ENCODE data around the gene C2CD4D.

The C2CD4D gene

DNA sequence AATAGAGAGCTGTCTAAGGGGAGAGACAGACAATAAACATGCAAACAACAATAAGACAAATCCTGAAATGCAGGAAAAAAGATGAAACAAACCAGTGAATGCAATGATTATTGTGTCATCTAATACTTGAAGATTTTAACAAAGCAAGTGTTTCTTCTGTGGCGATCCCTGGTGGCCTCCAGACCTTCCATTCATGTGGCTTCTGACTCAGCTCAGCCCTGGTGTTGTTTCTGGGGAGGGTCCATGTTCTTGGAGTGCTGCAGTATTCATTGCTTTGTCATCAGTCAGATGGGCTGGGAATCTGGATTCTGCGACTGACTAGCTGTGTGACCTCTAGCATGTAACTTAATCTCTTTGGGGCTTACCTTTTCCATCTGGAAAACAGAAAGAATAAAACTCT, 1.5 kb upstream of the C2CD4D start:
- TF ChIP-seq, protein P1, sequence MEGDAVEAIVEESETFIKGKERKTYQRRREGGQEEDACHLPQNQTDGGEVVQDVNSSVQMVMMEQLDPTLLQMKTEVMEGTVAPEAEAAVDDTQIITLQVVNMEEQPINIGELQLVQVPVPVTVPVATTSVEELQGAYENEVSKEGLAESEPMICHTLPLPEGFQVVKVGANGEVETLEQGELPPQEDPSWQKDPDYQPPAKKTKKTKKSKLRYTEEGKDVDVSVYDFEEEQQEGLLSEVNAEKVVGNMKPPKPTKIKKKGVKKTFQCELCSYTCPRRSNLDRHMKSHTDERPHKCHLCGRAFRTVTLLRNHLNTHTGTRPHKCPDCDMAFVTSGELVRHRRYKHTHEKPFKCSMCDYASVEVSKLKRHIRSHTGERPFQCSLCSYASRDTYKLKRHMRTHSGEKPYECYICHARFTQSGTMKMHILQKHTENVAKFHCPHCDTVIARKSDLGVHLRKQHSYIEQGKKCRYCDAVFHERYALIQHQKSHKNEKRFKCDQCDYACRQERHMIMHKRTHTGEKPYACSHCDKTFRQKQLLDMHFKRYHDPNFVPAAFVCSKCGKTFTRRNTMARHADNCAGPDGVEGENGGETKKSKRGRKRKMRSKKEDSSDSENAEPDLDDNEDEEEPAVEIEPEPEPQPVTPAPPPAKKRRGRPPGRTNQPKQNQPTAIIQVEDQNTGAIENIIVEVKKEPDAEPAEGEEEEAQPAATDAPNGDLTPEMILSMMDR (IDR thresholded peaks at IDR 0.05) = no peak

DNA sequence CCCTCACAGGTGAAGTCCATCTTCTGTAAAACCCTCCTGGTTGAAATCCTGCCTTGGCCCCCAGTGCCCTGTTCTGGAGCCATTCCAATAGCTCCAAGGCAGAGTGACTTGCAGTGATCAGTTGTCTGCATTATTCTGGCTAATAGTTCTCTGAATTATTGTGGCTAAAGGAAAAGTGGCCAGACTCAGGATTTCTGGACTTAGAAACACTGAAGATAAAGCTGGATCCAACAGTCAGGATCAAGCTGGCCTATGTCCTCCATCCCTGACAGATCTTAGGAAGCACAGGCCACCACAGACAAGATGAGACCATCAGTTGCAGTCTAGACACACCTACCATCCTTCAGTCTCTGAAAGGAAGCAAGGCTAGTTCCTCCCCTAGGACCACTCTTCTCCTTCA, 801 bp upstream of the C2CD4D start:
- TF ChIP-seq, protein P1 (IDR thresholded peaks at IDR 0.05) = no peak

DNA sequence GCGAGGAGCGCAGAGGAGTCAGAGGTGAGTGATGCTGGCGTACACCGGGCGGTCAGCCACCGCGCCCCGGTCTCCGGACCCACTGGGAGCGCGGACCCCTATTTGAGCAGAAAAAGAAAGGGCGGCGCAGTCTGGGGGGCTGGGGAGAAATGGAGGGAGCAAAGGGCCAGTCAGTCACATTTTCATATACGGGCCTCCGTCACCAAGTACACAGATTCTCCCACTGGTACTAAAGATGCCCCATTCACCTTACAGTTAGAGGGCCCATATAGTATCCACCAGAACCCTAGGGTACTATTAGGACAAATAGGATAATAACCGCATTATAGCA, 573 bp downstream of the C2CD4D start:
- TF ChIP-seq, protein P1 (IDR thresholded peaks at IDR 0.05) = no peak

DNA sequence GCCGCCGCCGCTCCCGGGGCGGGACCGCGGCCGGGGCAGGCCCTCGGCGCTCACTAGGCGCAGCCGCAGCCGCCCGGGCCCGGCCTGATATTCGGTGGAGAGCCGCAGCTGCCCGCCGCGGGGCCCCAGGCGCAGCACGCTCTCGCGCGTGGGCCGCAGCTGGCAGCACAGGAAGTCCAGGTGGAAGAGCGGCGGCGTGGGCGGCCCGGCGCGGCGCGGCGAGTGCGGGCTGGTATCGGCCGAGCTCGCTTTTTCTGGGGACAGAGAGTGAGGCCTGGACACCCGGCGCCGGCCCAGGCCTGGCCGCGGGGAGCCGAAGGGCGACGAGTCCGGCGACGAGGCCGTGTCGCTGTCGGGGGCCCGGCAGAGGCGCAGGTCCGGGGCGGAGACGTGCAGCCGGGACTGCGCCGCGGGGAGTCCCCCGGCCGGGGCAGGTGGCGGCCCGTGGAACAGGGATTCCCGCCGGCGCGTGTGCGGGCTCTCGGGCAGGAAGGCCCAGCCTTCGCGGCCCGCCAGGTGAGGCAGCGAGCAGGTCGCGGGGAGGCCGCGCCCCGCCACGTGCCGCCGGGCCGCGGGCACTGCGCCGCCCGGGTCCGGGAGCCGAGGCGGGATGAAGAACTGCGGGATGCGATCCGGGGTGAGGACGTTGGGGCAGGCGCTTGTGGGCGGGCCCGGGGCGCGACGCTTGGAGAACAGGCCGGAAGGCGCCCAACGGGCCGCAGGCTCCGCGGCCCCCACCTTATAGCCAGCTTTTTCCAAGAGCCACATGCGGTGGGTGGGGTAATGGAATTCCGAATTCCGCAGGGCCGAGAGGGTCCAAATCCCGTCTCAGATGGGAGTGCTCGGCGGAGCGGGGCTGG, 1.2 kb downstream of the C2CD4D start:
- TF ChIP-seq, protein P1 (IDR thresholded peaks at IDR 0.05) = no peak

DNA sequence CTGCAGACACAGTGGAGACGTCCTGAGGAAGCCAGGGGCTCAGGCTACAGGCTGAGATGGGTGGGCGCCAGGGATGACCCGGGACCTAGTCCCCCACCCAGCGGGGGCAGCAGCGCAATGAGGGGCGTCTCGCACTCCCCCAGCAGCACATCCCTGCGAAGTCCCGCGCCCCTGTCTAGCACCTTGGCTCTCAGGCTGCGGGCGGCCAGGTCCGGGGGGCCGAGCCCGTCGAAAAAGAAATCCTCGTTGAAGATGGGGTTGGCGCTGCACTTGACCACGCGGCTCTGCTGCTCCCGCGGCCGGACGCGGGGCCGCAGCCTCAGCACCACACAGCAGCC, 1.8 kb downstream of the C2CD4D start:
- TF ChIP-seq, protein P1 (IDR thresholded peaks at IDR 0.05) = no peak

DNA sequence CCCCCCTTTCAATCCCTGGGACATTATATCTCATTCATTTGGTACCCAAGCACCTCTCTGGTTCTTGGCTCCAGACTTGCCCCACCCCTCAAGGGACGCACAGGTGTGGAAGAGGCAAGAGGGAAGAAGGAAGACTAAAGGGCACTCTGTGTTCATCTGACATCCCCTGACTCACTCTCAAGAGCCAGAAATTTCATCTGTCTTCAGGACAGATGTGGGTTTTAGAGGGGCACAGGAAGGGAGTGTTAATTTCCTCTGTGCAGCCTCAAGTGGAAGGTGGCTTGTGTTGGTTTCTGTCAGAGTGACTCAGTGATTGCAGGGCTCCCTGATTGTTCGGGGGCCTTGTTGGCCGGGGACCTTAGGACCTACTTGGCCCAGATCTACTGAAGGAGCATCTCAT, 2.4 kb downstream of the C2CD4D start:
- TF ChIP-seq, protein P1 (IDR thresholded peaks at IDR 0.05) = no peak

DNA sequence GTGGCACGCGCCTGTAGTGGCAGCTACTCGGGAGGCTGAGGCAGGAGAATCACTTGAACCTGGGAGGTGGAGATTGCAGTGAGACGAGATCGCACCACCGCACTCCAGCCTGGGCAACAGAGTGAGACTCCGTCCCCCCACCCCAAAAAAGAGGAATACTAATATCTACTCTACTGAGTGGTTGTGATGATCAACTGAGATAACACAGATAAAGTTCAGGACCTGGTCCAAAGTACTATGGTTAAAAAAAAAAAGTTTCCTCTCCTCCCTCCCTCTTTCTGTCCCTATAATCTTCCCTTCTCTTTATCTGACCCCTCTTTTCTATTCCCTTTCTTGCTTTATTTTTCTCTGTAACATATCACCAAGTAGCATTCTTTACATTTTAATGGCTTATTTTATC, 4.0 kb downstream of the C2CD4D start:
- TF ChIP-seq, protein P1 (IDR thresholded peaks at IDR 0.05) = no peak

DNA sequence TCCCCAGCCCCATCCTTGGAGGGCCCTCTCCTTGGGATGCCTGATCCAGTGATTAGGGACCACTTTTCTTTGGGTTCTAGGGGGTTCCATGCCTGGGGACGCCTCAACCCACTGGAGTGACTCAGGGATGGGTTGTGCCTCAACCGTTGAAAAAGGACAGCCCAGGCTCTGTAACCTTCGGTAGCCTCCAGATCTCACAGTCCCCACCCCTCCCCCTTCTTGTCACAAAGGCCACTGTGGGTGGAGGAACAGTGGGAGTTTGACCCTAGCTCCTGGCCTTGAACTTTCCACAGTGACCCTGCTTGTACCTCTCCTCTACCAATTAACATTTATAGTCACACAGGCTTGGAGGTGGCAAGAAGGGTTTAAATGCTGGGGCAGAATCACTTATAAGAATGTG, 5.4 kb downstream of the C2CD4D start:
- TF ChIP-seq, protein P1 (IDR thresholded peaks at IDR 0.05) = no peak

Data from LNCAP (cell line).